PC-3 (cell line): ENCODE data around the gene WDFY1.

Source experiments
- EZH2 ChIP-seq: fragments of 300-600 bp; sonication (generic); IDR thresholded peaks from one replicate; pipeline ENCODE4 v1.6.1; 2017; ENCODE audit warnings: antibody characterized with exemption, mild to moderate bottlenecking, low read length; ENCODE audit not compliant: unreplicated experiment
- EZH2phosphoT487 ChIP-seq: fragments of 300-600 bp; sonication (generic); IDR thresholded peaks from 2 replicates; pipeline ENCODE4 v1.6.1; 2018; ENCODE audit warnings: mild to moderate bottlenecking, antibody characterized with exemption, low read length, borderline replicate concordance
- TF ChIP-seq, protein P1 (sequence below): fragments of 300-600 bp; sonication (generic); conservative IDR thresholded peaks from 2 replicates; pipeline ENCODE4 v1.5.1; 2017; ENCODE audit warnings: antibody characterized with exemption, low read depth, mild to moderate bottlenecking, low read length

- TF ChIP-seq, protein P1, sequence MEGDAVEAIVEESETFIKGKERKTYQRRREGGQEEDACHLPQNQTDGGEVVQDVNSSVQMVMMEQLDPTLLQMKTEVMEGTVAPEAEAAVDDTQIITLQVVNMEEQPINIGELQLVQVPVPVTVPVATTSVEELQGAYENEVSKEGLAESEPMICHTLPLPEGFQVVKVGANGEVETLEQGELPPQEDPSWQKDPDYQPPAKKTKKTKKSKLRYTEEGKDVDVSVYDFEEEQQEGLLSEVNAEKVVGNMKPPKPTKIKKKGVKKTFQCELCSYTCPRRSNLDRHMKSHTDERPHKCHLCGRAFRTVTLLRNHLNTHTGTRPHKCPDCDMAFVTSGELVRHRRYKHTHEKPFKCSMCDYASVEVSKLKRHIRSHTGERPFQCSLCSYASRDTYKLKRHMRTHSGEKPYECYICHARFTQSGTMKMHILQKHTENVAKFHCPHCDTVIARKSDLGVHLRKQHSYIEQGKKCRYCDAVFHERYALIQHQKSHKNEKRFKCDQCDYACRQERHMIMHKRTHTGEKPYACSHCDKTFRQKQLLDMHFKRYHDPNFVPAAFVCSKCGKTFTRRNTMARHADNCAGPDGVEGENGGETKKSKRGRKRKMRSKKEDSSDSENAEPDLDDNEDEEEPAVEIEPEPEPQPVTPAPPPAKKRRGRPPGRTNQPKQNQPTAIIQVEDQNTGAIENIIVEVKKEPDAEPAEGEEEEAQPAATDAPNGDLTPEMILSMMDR, result no peak
- TF ChIP-seq EZH2 (no peak), EZH2phosphoT487 (no peak)
Measured at GRCh38 chr2:223932816-223933800, 12.0 kb downstream of the WDFY1 start.
